Measurements from ENCODE around the gene SEMA3E.

GRCh38 chr7:83457022-83457892, 191.7 kb downstream of the SEMA3E start:
- TF ChIP-seq CTCF (IDR thresholded peaks at IDR 0.05): no peak
- TF ChIP-seq EP300 (IDR thresholded peaks at IDR 0.05): no peak
